HG03521 (cell line): ENCODE data around the gene RNF222.
A peak's percentile ranks its signal among the peaks of the same experiment; 100 is the strongest.
"Not testable (repeated sequence)": the region's sequence is repeated elsewhere in the genome, so short reads cannot be mapped to it uniquely, and the experiment has no call there.

Experiments
- ATAC-seq: cut with Tn5 transposase; IDR thresholded peaks from one replicate; pipeline ENCODE4 v1.9.1; 2021; ENCODE audit warnings: mild to moderate bottlenecking, moderate library complexity; ENCODE audit not compliant: unreplicated experiment

RNF222 gene

GRCh38 chr17:8413328-8413727 is 15.7 kb upstream of the RNF222 start:
- ATAC-seq: no peak

- ATAC-seq: no peak
Observed at GRCh38 chr17:8412089-8412488, 14.5 kb upstream of the RNF222 start.

- no peak for ATAC-seq
Observed at GRCh38 chr17:8410883-8411238, 13.2 kb upstream of the RNF222 start.

DNA sequence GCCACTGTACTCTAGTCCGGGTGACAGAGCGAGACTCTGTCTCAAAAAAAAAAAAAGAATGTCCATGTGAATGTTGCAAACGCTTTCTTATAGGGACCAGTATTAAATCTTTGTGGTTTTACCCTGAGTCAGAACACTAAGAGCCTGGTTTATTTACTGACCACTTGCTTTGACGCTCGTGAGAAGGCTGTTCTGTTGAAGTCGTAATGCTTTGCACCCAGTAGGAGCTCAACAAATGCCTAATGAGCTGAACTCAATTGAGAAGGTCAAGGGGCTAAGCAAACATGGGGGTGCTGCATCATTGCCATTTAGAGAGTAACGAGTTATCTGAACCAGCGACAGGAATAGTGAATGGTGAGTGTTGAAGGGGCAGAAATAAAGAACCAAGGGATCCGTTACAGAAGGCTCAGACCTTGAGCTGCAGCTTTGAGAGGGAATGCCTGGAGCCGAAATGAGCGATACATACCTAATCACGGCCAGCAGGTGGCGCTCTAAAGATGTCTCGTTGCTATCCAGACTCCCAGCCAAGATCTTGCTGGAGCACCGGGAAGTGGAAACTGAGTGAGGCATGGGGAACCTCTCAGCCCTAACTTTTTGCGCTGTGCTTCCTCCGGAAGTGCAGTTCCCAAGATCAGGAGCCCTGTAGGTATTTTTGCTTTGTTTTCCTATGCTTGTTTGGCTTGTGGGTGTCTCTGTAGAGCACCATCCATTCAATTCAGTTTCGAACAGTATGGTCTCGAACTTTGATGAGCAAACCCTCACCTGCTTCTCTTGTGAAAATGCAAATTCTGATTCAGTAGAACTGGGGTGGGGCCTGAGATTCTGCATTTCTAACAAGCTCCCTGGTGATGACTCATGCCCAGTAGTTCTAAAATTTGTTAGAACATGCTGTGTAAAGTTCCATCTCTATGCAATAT is 12.6 kb upstream of the RNF222 start:
- ATAC-seq: no peak

- no peak for ATAC-seq
Observed at GRCh38 chr17:8408371-8408770, 10.7 kb upstream of the RNF222 start.

GRCh38 chr17:8406174-8406573 is 8.5 kb upstream of the RNF222 start:
- no peak for ATAC-seq

DNA sequence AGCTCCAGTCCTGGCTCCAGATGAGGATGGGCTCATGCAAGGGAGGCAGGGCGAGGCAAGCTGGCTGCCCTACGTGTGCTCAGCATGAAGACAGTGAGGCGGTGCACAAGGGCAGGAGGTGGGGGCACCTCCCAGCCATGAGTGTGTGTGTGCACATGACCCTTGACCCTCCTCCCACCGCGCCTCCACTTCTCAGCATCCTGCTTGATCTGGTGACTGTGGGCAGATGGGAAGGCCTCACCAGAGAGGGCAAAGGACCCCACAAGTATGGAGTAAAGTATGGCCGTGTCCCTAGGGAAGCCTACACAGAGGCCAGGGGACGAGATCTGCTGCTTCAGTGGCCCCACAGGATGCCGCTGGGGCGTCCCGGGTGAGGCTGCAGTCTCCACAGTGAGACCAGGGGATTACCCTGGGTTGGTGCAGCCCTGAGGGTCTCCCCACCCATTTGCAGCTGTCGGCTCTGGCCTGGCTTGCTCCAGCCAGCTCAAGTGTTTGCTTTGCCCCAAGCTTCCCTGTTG is 7.9 kb upstream of the RNF222 start:
- ATAC-seq: no peak

- no peak for ATAC-seq
Observed at GRCh38 chr17:8402921-8403536, 5.4 kb upstream of the RNF222 start.

DNA sequence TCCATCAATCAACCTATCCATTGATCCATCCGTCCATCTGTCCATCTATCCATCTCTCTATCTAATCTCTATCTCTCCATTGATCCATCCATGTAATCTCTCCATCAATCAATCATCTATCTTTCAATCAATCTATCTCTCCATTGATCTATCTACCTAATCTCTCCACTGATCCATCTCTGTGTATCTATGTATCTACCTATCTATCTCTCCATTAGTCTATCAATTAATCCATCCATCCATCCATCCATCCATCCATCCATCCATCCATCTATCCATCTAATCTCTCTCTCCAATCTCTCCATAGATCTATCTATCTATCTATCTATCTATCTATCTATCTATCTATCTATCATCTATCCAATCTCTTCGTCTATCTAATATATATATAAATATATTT is 3.5 kb upstream of the RNF222 start:
- no peak for ATAC-seq

DNA sequence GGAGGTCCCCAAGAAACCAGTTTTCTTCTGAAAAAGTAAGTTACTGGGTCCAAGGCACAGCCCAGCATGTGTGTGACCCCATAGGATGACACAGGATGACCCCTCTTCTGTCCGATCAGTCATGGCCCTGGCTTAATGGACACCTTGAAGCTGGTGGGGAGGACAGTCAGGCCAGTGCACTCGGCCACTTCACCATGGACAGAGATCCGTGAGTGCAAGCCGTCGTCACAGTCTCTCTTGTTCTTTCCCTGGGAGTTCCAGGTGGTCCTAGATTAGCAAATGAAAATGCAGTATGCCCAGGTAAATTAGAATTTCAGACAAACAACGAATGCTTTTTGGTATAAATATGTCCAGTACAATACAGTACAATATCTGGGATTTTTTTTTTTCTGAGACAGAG is 1.4 kb upstream of the RNF222 start:
- no peak for ATAC-seq

DNA sequence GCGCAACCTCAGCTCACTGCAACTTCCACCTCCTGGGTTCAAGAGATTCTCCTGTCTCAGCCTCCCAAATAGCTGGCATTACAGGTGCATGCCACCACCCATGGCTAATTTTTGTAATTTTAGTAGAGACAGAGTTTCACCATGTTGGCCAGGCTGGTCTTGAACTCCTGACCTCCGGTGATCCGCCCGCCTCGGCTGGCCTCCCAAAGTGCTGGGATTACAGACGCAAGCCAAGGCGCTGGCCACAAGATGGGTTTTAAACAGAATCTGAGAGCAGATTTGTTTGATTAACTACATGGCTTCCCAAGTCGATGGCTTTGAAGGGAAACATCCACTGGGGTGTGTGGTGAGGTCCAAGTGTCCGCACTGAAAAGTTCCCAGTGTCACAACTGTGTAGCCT is 3.1 kb downstream of the RNF222 start:
- ATAC-seq: not testable (repeated sequence)

GRCh38 chr17:8393470-8394231 is 4.0 kb downstream of the RNF222 start:
- no peak for ATAC-seq

- no peak for ATAC-seq
Observed at GRCh38 chr17:8392674-8393469, 4.8 kb downstream of the RNF222 start.

DNA sequence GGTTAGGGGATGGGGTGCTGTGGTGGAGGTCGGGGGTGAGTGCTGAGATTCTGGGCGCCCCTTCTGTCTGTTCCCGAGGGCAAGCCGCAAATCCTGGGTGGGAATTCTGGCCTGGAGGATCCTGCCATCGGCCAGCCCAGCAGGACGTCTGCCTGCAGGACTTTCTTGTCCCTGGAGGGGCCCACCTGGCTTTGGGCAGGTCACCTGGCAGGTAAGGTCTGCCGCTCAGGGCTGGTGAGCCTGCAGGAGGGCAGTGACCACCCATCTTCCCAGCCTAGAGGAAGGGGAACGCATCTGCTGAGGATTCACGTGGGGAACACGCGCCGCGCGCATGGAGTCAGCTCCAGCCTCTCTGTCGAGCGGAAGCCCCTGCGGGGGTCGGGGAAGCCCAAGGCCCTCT is 5.4 kb downstream of the RNF222 start:
- no peak for ATAC-seq

DNA sequence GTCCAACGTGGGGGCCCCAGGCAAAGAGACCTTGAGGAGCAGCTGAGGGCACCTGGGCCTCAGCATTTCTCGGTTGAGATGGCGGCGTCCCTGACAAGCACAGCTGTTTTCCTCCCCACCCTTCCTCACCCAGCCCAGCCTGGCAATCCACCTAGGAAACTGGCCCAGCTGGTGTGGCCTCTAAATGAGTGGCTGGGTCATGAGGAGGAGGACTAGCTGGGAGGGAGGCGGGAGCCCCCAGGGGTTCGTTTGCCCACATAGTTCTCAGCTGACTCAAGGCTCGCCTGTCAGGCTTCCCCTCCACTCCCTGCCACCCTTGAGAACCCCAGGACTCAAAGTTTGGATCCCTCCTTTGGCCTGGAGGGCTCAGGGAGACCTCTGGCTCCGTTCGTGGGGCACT is 5.9 kb downstream of the RNF222 start:
- no peak for ATAC-seq

- no peak for ATAC-seq
Observed at GRCh38 chr17:8387914-8388651, 9.5 kb downstream of the RNF222 start.

DNA sequence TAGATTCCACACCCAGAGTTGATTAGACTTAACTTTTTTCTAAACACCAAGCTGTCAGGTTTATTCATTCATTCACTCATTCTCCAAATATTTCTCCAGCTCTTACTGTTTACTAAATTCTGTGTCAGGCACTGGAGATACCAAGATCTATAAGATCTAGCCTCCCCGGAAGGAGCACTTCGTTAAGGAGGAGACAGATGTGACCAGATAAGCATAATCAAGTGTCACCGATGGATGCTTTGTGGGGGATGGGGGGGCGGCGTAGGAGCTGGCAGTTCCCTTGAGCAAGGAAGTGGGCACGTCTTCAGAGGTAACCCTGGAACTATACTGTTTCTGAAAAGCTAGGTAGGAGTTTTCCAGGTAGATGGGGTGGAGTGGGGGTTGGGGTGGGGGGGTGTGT is 10.8 kb downstream of the RNF222 start:
- ATAC-seq: no peak

DNA sequence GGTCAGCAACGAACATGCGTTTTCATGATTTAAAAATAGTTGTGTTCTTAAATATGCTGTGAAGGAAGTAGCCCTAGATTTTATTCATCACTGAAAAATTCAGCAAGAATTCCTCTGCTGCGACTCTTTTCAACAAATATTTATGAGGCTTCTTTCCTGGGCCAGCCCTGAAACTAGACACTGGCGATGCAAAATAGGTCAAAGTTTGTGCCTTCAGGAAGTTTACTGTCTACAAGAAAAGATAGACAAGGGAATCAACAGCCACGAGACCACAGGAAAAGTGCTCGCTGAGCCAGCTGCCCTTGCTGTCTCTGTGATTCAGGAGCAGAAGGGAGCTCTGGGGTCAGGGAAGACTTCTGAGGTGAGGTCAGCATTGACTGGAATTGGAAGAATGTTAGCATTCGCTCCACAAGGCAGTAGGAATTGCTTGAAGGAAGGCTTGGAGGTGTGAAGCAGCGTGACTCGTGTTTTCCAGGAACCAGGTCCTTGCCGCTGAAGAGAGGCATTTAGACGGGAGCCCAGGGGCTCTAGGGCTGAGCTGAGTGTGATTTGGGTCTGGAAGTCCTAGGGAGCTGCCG is 12.7 kb downstream of the RNF222 start:
- ATAC-seq: no peak

- ATAC-seq: peak; percentile 87
Observed at GRCh38 chr17:8383143-8383822, 14.3 kb downstream of the RNF222 start, which contains the start of gene RPL26. TSS of gene RPL26 (minus strand) at chr17:8383193. CDS start at chr17:8382310, 883 bp downstream.
